GM19438 (cell line): ENCODE results near the gene PEX3.
A peak's percentile ranks its signal among the peaks of the same experiment; 100 is the strongest.

Experiments
- ATAC-seq: cut with Tn5 transposase; IDR thresholded peaks from one replicate; pipeline ENCODE4 v1.9.1; 2021; ENCODE audit warnings: low read depth; ENCODE audit not compliant: unreplicated experiment

Gene PEX3

DNA sequence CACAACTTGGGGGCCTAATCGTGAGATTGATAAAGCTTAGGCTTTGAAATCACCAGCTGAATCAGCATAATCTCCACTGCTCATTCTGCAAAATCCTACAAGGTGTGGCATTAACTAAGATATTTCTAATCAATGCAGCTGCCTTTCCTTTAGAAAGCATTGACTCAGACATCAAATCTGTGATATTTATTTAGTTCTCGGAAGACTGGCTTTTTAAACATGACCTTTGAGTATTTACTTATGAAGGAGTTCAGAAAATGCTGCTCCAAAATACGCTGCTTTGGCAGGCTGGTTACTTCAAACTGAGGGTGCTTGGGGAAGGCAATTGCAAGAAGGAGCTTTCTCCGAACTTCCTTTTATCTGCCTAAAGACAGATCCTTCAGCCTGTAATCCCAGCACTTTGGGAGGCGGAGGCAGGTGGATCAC, 84.6 kb downstream of the PEX3 start:
- no peak for ATAC-seq

DNA sequence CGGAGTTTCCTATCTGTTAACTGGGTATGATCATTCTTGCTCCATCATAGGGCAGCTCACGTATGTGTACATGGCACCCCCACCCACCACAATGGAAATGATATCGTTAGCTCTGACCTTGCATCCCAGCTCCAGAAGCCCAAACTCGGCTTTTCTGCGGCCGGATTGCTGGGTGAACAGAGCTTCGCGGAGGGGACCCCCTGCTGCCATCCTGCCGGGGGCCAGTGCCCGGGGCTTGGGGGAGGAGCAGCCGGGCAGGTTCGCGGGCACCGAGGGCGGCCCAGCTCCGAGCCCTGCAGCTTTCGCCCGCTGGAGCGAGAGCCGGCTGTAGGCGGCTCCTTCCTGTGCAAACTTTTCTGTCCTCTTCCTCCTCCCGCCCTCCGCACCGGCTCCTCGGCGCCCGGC, 85.9 kb downstream of the PEX3 start:
- ATAC-seq = peak; percentile 77

DNA sequence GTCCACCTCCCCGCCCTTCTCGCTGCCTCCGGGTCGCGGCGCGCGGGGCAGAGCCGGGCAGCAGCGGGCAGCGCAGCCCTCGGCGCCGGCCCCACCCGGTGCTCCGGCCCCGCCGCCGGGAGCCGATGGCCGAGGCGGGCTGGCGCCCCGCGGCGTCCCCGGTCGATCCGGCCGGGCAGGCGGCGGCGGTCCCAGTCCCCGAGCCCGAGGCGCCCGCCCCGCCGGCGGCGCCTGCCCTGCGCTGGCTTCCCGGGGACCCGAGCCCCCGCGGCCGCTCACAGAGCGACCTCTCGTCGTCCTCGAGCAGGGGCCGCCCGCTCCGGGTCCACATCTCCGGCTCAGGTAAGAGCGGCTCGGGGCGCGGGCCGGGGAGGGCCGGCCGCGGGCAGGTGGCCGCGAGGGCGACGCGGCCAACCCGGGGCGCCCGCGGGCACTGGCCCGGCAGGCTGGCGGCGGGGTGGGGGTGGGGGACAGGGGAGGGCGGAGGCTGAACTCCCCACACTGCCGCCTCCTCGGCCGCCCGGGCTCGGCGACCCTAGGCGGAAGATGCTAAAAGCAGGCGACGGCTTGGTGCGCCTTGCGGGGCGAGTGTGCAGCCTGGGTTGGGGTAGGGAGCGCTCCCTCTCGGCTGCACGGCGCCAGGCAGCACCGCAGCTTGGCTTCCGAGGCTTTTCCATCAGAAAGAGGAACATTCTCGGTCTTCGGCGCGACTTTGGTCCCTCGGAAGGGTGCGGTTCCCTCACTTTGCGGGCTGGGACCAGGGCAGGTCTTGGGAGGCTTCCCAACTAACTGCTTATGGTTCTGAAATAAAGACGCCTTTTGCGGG, 86.5 kb downstream of the PEX3 start:
- ATAC-seq = peak; percentile 59

DNA sequence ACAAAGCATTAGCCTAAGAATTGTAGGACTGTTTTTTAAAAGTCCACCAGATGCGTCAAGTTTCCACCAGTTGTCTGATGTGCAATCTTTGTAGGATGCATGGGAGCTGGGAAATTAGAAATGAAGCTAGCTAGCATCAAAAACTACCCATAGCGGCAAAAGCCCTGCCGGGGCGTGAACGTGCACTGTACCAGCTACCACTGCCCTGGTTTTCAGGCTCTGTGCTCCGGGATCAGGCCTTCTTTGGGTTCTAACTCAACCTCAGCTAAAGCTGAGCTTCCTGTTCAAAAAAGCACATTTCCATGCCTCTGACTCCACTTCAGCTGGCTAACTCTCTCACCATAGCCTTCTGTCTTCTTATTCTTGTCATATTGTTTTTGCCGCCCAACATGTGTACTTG, 87.8 kb downstream of the PEX3 start:
- no peak for ATAC-seq

DNA sequence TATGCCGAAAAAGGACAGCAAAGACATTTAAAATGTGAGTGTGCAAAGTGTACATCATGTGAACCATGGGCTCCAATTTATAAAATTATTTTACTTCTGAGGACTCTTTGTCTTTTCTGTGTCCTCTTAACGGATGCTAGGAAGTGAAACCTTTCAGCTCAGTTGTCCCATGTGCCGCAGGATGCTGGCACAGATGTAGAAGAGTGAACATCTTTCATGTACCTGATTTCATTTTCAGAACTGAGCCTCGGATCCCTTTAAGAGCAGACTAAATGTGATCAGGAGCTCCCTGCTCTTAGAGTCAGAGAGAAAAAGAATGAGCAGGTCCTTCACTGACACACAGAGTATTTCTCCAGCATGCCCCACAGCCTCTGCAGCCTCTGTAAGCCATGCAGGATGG, 88.5 kb downstream of the PEX3 start:
- no peak for ATAC-seq

DNA sequence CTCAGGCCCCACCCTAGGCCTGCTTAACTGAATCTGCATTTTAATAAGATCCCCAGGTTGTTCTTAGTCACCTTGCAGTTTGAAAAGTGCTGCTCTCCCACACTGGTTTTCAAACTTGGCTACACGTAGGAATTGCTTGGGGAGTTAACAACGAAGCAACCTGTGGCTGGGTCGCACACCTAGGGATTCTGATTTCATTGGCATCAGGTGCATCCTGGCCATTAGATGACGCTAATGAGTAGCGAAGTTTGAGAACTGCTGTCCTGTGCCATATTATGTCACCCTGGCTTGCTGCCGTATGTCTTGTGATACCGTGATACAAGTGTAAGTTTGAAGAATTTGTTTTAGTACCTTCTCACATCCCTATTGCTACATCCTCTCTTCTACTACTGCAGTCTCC, 89.1 kb downstream of the PEX3 start:
- no peak for ATAC-seq

DNA sequence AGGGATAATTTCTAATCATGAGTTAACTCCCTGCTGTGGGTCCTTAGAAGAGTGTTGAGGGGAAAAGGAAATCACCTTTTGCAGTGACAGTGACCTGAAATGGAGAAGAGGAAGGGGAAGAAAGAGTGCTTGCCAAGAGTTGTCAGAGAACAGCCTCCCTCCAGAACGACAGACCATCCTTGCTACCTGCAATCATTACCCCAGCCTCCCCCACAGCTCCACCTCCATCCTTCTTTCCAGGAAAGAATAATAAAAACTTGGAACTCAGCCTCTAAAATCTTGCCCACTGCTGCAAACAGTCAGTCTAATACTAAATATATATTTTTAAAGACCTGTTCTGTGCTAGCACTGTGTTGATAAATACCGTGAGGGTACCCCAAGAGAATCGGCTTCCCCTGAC, 89.6 kb downstream of the PEX3 start:
- no peak for ATAC-seq
